A549 (cell line): ENCODE results near the gene PIR. TPM values are rescaled to one million over a fixed set of nuclear protein-coding genes. Genes with fewer than 3 reads are reported as not detected.

Experiments used
- ATAC-seq, 2 experiments: fragments of 200-7000 bp in 1 of 2; fragments of >200 bp in 1 of 2; cut with Nextera tagmentation in 1 of 2; cut with Tn5 transposase in 1 of 2; 3 replicates each; pipeline versions ENCODE4 v1.8.0 to v1.9.1; 2018 to 2020; ENCODE audit warnings: mild to moderate bottlenecking in 1 of 2, moderate library complexity in 1 of 2
- CTCF ChIA-PET: fragments of 300-600 bp; sonication (Branson Sonifier 250); formaldehyde crosslinking; extraction: SDS; loops from one replicate; lab custom pipeline; 2021; ENCODE audit warnings: antibody characterized with exemption, inconsistent platforms; lab: Yijun Ruan, JAX
- POLR2A ChIA-PET: fragments of 350-600 bp; formaldehyde crosslinking; extraction: SDS; loops from one replicate; lab custom pipeline; 2021; ENCODE audit warnings: antibody characterized with exemption, inconsistent platforms; lab: Yijun Ruan, JAX
- DNase-seq, 2 experiments: peaks; one replicate each; pipeline versions ENCODE4 v3.0.0 to v3.0.0-alpha.2; 2011 to 2016; ENCODE audit warnings: low read depth in 1 of 2, low spot score in 1 of 2
- FAIRE-seq: peaks from 2 replicates; lab custom pipeline; 2011; peaks lifted over from hg19 to GRCh38; lab: Jason Lieb, UNC
- H3K27ac ChIP-seq, 2 experiments: fragments of >200 bp; sonication (Bioruptor Twin); formaldehyde crosslinking; 3 replicates each; pipeline ENCODE4 v1.5.1; 2016 to 2017
- H3K4me1 ChIP-seq: fragments of >200 bp; sonication (Bioruptor Twin); formaldehyde crosslinking; 3 replicates; pipeline ENCODE4 v1.6.1; 2016
- H3K4me2 ChIP-seq: fragments of >200 bp; sonication (Bioruptor Twin); formaldehyde crosslinking; 3 replicates; pipeline ENCODE4 v1.6.1; 2016
- H3K4me3 ChIP-seq: fragments of >200 bp; sonication (Bioruptor Twin); formaldehyde crosslinking; 3 replicates; pipeline ENCODE4 v1.5.1; 2016
- H3K9me3 ChIP-seq: fragments of >200 bp; sonication (Bioruptor Twin); formaldehyde crosslinking; 3 replicates; pipeline ENCODE4 v1.6.1; 2016
- BHLHE40 ChIP-seq: IDR thresholded peaks from 2 replicates; pipeline ENCODE4 v1.6.1; 2012; ENCODE audit warnings: low read depth, low read length, inconsistent platforms
- CBX8 ChIP-seq: fragments of 200-600 bp; sonication (generic); IDR thresholded peaks from 2 replicates; pipeline ENCODE4 v1.6.1; 2016
- CEBPB ChIP-seq, 2 experiments: fragments of >200 bp in 1 of 2; sonication (Bioruptor Twin) in 1 of 2; formaldehyde crosslinking in 1 of 2; IDR thresholded peaks; 2 replicates each; pipeline ENCODE4 v1.6.1; 2012 to 2016
- CHD2 ChIP-seq: fragments of 150-350 bp; IDR thresholded peaks from 2 replicates; pipeline ENCODE4 v1.6.1; 2014; ENCODE audit warnings: low read length; ENCODE audit not compliant: partially characterized antibody
- CHD4 ChIP-seq: fragments of 200-600 bp; sonication (generic); IDR thresholded peaks from 2 replicates; pipeline ENCODE4 v1.6.1; 2016; ENCODE audit warnings: antibody characterized with exemption, mild to moderate bottlenecking, borderline replicate concordance
- EHMT2 ChIP-seq: fragments of 200-600 bp; sonication (generic); IDR thresholded peaks from 2 replicates; pipeline ENCODE4 v1.6.1; 2016; ENCODE audit warnings: antibody characterized with exemption, low read depth, mild to moderate bottlenecking, moderate library complexity
- EP300 ChIP-seq, 2 experiments: fragments of >200 bp; sonication (Bioruptor Twin); formaldehyde crosslinking; IDR thresholded peaks; 2 replicates in 1 of 2; 3 replicates in 1 of 2; pipeline ENCODE4 v1.6.1; 2016 to 2017
- FOSB ChIP-seq: fragments of 250-450 bp; sonication (Bioruptor Pico); IDR thresholded peaks from 2 replicates; pipeline ENCODE4 v1.5.0; 2020; ENCODE audit warnings: mild to moderate bottlenecking, moderate library complexity
- FOSL2 ChIP-seq, 2 experiments: fragments of 450-650 bp in 1 of 2; fragments of >200 bp in 1 of 2; sonication (Bioruptor Twin) in 1 of 2; formaldehyde crosslinking; IDR thresholded peaks; 2 replicates each; pipeline versions ENCODE4 v1.5.0 to v1.6.1; 2016 to 2020; ENCODE audit warnings: mild to moderate bottlenecking in 1 of 2, moderate library complexity in 1 of 2
- HDAC2 ChIP-seq: fragments of 200-600 bp; sonication (generic); IDR thresholded peaks from 2 replicates; pipeline ENCODE4 v1.6.1; 2016
- HEYL ChIP-seq: fragments of 250-450 bp; sonication (Bioruptor Pico); IDR thresholded peaks from 2 replicates; pipeline ENCODE4 v1.8.0; 2021; ENCODE audit warnings: mild to moderate bottlenecking, moderate library complexity
- HOXA7 ChIP-seq: fragments of 250-450 bp; sonication (Bioruptor Pico); IDR thresholded peaks from 2 replicates; pipeline ENCODE4 v1.5.0; 2020; ENCODE audit warnings: mild to moderate bottlenecking, moderate library complexity
- HOXB13 ChIP-seq: fragments of 250-450 bp; sonication (Bioruptor Pico); IDR thresholded peaks from 2 replicates; pipeline ENCODE4 v1.5.0; 2020; ENCODE audit warnings: low read depth, mild to moderate bottlenecking, moderate library complexity
- HOXB5 ChIP-seq: fragments of 250-450 bp; sonication (Bioruptor Pico); IDR thresholded peaks from 2 replicates; pipeline ENCODE4 v1.5.0; 2020; ENCODE audit warnings: mild to moderate bottlenecking, moderate library complexity
- JUN ChIP-seq, 2 experiments: fragments of >200 bp; sonication (Bioruptor Twin); formaldehyde crosslinking; IDR thresholded peaks; 2 replicates in 1 of 2; 3 replicates in 1 of 2; pipeline ENCODE4 v1.6.1; 2016 to 2017
- JUNB ChIP-seq: fragments of >200 bp; sonication (Bioruptor Twin); formaldehyde crosslinking; IDR thresholded peaks from 2 replicates; pipeline ENCODE4 v1.6.1; 2016
- KDM1A ChIP-seq: fragments of 200-600 bp; sonication (generic); IDR thresholded peaks from 2 replicates; pipeline ENCODE4 v1.6.1; 2016; ENCODE audit warnings: low read depth, mild to moderate bottlenecking
- MAFK ChIP-seq: fragments of 450-650 bp; IDR thresholded peaks from 2 replicates; pipeline ENCODE4 v1.6.1; 2014; ENCODE audit not compliant: partially characterized antibody
- MAZ ChIP-seq: fragments of 150-350 bp; IDR thresholded peaks from 2 replicates; pipeline ENCODE4 v1.6.1; 2014; ENCODE audit warnings: antibody characterized with exemption, low read depth, low read length, borderline replicate concordance
- PHF8 ChIP-seq: fragments of 200-600 bp; sonication (generic); IDR thresholded peaks from 2 replicates; pipeline ENCODE4 v1.6.1; 2016; ENCODE audit warnings: low read depth, mild to moderate bottlenecking, antibody characterized with exemption, moderate library complexity, borderline replicate concordance
- POLR2A ChIP-seq: IDR thresholded peaks from 2 replicates; pipeline ENCODE4 v1.6.1; 2012; ENCODE audit warnings: mild to moderate bottlenecking, low read length
- RCOR1 ChIP-seq: fragments of 150-350 bp; IDR thresholded peaks from 2 replicates; pipeline ENCODE4 v1.6.1; 2014; ENCODE audit warnings: antibody characterized with exemption, low read length, low read depth
- RFX5 ChIP-seq: fragments of 450-650 bp; IDR thresholded peaks from 2 replicates; pipeline ENCODE4 v1.7.1; 2014; ENCODE audit warnings: antibody characterized with exemption, mild to moderate bottlenecking, moderate library complexity
- RNF2 ChIP-seq: fragments of 200-600 bp; sonication (generic); IDR thresholded peaks from 2 replicates; pipeline ENCODE4 v1.6.1; 2016; ENCODE audit warnings: low read depth, mild to moderate bottlenecking, antibody characterized with exemption, moderate library complexity, borderline replicate concordance
- SMC3 ChIP-seq: fragments of >200 bp; sonication (Bioruptor Twin); formaldehyde crosslinking; IDR thresholded peaks from 3 replicates; pipeline ENCODE4 v1.6.1; 2018; ENCODE audit warnings: inconsistent platforms
- ZC3H11A ChIP-seq: fragments of 450-650 bp; IDR thresholded peaks from 2 replicates; pipeline ENCODE4 v1.6.1; 2014; ENCODE audit warnings: antibody characterized with exemption, mild to moderate bottlenecking
- ZNF302 ChIP-seq: fragments of 250-450 bp; sonication (Bioruptor Pico); IDR thresholded peaks from 2 replicates; pipeline ENCODE4 v1.9.0; 2021; ENCODE audit warnings: inconsistent platforms, mild to moderate bottlenecking, moderate library complexity
- WGBS: methylation state at CpG from one replicate; pipeline ENCODE4 v1.1.6; 2017; ENCODE audit errors: missing lambda C conversion rate; 5-methylcytosine and 5-hydroxymethylcytosine counted together
- polyA plus RNA-seq, 4 experiments: library from polyadenylated mRNA; depleted of rRNA in 3 of 4; stranded (reverse); fragments of >200 nt; fragmentation: RNase III in 1 of 4; extraction: RNeasy Plus Mini Kit Qiagen cat#74134 plus additional on column Dnase treatment in 1 of 4; gene quantifications; 2 replicates in 3 of 4; 3 replicates in 1 of 4; pipeline ENCODE4 v1.2.3, GENCODE V29; 2011 to 2017
- TF ChIP-seq, protein P1 (sequence below): IDR thresholded peaks from 2 replicates; pipeline ENCODE4 v1.6.1; 2012
- TF ChIP-seq, protein P2 (sequence below): fragments of >200 bp; sonication (Bioruptor Twin); formaldehyde crosslinking; IDR thresholded peaks from 3 replicates; pipeline ENCODE4 v1.5.1; 2016
- TF ChIP-seq, protein P3 (sequence below): fragments of >200 bp; sonication (Bioruptor Twin); formaldehyde crosslinking; IDR thresholded peaks from 3 replicates; pipeline ENCODE4 v1.6.1; 2016
- TF ChIP-seq, protein P4 (sequence below): fragments of >200 bp; sonication (Bioruptor Twin); formaldehyde crosslinking; IDR thresholded peaks from 2 replicates; pipeline ENCODE4 v1.6.1; 2016
- TF ChIP-seq, protein P5 (sequence below): fragments of 250-450 bp; sonication (Bioruptor Pico); IDR thresholded peaks from 2 replicates; pipeline ENCODE4 v1.5.0; 2020; ENCODE audit warnings: low read depth, mild to moderate bottlenecking, moderate library complexity

PIR gene
- polyA plus RNA-seq, 2 of the 4 experiments (the other 2 are of a cell fraction): 62.7 to 120 TPM

DNA sequence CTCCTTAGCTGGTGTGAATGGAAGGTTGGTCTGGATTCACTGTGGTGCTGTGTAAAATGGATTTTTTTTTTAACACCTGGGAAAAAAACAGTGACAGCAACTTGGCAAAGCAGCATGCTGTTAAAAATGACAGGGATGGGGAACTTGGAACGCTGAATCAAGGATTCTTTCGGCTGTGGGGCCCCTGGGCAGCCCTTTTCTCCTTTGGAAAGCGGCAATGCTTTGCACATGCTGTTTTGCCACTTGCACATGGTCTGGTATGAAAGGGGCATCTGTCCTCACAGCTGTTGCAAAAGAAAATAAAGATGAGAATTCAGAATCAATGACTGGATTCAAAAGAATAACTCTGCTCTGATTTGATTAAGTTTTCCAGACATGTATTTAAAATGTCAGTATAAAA, 147.2 kb downstream of the PIR start:
- POLR2A ChIA-PET: no interaction called here
- Histone ChIP-seq H3K4me2 (no peak overlapping the region), H3K4me3 (no peak overlapping the region), H3K4me1 (peaks cover 24% of the 10 kb centered on the region), H3K9me3 (no peaks in the 10 kb centered on the region), H3K27ac (no peak overlapping the region)
- 83% methylated on average over 3 of the region's 3 CpGs for WGBS
- CTCF ChIA-PET: interaction anchor here (0.7 to 4.2 kb wide), 3 partner anchors 45 to 456 kb away, joined by 4 to 34 read pairs (median 6); no protein-coding TSS in a partner anchor
- ATAC-seq (no peak), FAIRE-seq (no peak), DNase-seq (no peak)
- TF ChIP-seq ZNF302 (CRISPR knock-in tag): no peak
- no peak for TF ChIP-seq FOSL2 (IDR thresholded peaks at IDR 0.05)
- TF ChIP-seq FOSL2 (CRISPR knock-in tag; IDR thresholded peaks at IDR 0.05): no peak
- no peak for TF ChIP-seq CHD2
- no peak for TF ChIP-seq RCOR1
- no peak for TF ChIP-seq PHF8
- TF ChIP-seq CBX8: no peak
- TF ChIP-seq EP300 (IDR thresholded peaks at IDR 0.05): no peak
- TF ChIP-seq HEYL: no peak

DNA sequence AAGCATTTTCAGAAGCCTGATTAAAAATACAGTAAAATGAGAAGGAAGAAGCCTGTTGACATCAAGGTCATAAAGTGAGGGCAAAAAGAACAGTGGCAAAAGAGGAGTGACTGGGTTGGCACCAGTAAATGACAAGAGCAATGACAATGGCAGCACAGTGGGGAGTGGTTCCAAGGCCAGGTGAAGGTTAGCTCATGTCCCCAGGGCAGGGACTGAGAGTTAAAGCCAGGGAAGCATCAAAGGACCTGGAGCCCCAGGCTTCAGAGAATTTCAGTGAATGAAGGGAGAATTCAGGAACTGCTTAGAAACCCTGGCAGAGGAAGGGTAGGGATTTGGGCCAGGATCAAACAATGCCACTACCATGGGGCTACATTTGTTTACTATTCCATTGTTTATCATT, 149.0 kb downstream of the PIR start:
- FAIRE-seq: no peak
- ChIA-PET POLR2A (no interaction called here), CTCF (no interaction called here)
- H3K4me1 ChIP-seq: peaks cover 24% of the 10 kb centered on the region
- ATAC-seq: no peak
- TF ChIP-seq PHF8 (no peak), JUN (IDR thresholded peaks at IDR 0.05) (no peak), HOXA7 (CRISPR knock-in tag) (no peak), FOSB (CRISPR knock-in tag) (no peak), MAZ (no peak), BHLHE40 (no peak), CBX8 (no peak), JUNB (no peak), POLR2A (no peak), KDM1A (no peak), SMC3 (no peak)
- TF ChIP-seq, protein P1, sequence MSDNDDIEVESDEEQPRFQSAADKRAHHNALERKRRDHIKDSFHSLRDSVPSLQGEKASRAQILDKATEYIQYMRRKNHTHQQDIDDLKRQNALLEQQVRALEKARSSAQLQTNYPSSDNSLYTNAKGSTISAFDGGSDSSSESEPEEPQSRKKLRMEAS: no peak
- TF ChIP-seq, protein P2, sequence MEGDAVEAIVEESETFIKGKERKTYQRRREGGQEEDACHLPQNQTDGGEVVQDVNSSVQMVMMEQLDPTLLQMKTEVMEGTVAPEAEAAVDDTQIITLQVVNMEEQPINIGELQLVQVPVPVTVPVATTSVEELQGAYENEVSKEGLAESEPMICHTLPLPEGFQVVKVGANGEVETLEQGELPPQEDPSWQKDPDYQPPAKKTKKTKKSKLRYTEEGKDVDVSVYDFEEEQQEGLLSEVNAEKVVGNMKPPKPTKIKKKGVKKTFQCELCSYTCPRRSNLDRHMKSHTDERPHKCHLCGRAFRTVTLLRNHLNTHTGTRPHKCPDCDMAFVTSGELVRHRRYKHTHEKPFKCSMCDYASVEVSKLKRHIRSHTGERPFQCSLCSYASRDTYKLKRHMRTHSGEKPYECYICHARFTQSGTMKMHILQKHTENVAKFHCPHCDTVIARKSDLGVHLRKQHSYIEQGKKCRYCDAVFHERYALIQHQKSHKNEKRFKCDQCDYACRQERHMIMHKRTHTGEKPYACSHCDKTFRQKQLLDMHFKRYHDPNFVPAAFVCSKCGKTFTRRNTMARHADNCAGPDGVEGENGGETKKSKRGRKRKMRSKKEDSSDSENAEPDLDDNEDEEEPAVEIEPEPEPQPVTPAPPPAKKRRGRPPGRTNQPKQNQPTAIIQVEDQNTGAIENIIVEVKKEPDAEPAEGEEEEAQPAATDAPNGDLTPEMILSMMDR: no peak
- TF ChIP-seq, protein P3, sequence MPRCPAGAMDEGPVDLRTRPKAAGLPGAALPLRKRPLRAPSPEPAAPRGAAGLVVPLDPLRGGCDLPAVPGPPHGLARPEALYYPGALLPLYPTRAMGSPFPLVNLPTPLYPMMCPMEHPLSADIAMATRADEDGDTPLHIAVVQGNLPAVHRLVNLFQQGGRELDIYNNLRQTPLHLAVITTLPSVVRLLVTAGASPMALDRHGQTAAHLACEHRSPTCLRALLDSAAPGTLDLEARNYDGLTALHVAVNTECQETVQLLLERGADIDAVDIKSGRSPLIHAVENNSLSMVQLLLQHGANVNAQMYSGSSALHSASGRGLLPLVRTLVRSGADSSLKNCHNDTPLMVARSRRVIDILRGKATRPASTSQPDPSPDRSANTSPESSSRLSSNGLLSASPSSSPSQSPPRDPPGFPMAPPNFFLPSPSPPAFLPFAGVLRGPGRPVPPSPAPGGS: no peak
- DNase-seq: no peak
- H3K9me3 ChIP-seq: no peaks in the 10 kb centered on the region
- no peak overlapping the region for H3K4me2 ChIP-seq
- H3K27ac ChIP-seq: peak overlapping the region in 1 of 2 experiments; percentile 75; a peak in 4 of 6 replicates
- H3K4me3 ChIP-seq: no peak overlapping the region

DNA sequence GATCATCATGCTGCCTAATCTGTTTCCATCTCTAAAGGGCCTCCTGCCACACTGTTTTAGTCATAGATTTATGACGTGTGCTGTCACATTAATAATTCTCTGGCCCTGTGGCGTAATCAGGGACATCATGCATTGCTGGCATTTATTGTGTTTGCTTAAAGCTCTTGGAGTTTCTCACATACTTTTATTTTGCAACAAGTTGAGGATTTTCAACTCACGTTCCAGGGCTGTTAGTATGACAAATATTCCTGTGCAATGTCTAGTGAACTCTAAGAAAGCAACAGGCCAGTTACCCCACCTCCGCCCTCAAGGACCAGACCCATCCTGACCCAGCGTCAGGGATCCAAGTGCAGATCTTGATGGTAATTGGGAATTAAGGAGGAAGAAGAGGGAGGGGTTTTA, 150.1 kb downstream of the PIR start:
- Histone ChIP-seq H3K4me2 (peak overlapping the region; percentile 45), H3K4me3 (no peak overlapping the region), H3K9me3 (no peaks in the 10 kb centered on the region), H3K27ac (peak overlapping the region; percentile 43 to 75; a peak in 4 of 6 replicates), H3K4me1 (peaks cover 24% of the 10 kb centered on the region)
- DNase-seq (peak; percentile 35 to 84), ATAC-seq (peak; percentile 88 to 95), FAIRE-seq (peak; percentile 96)
- ChIA-PET POLR2A (no interaction called here), CTCF (interaction anchor here (0.9 to 1.5 kb wide), 2 partner anchors 43 to 222 kb away, joined by 3 to 6 read pairs; no protein-coding TSS in a partner anchor)
- WGBS: 24% methylated on average over 5 of the region's 5 CpGs
- TF ChIP-seq, protein P4, sequence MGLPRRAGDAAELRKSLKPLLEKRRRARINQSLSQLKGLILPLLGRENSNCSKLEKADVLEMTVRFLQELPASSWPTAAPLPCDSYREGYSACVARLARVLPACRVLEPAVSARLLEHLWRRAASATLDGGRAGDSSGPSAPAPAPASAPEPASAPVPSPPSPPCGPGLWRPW: peak; percentile 57; the same call in 1 of the 2 replicates
- TF ChIP-seq CHD2 (no peak), JUNB (peak; percentile 45; the same call in 1 of the 2 replicates), HOXB13 (peak; percentile 31; the same call in 1 of the 2 replicates), RNF2 (no peak), HEYL (no peak), CBX8 (no peak), MAFK (peak; percentile 66), CEBPB (IDR thresholded peaks at IDR 0.05) (peak; percentile 86 to 93), EHMT2 (no peak), HDAC2 (no peak), HOXB5 (CRISPR knock-in tag) (peak; percentile 88), RFX5 (no peak), ZC3H11A (no peak), CHD4 (no peak), FOSL2 (IDR thresholded peaks at IDR 0.05) (no peak), FOSL2 (CRISPR knock-in tag; IDR thresholded peaks at IDR 0.05) (peak; percentile 80), JUN (IDR thresholded peaks at IDR 0.05) (peak; percentile 35 to 50; a peak in 3 of 5 replicates)
- TF ChIP-seq, protein P5, sequence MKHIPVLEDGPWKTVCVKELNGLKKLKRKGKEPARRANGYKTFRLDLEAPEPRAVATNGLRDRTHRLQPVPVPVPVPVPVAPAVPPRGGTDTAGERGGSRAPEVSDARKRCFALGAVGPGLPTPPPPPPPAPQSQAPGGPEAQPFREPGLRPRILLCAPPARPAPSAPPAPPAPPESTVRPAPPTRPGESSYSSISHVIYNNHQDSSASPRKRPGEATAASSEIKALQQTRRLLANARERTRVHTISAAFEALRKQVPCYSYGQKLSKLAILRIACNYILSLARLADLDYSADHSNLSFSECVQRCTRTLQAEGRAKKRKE (CRISPR knock-in tag): no peak
- TF ChIP-seq, protein P1: peak; percentile 35; the same call in 1 of the 2 replicates
